DMS 273 (cell line): ENCODE measurements around the gene METTL23.
A peak's percentile ranks its signal among the peaks of the same experiment; 100 is the strongest.
"Not testable (repeated sequence)": the region's sequence is repeated elsewhere in the genome, so short reads cannot be mapped to it uniquely, and the experiment has no call there.

Source experiments
- DNase-seq: peaks from one replicate; lab custom pipeline; 2025; ENCODE audit not compliant: unreplicated experiment; lab: John Stamatoyannopoulos, UW

The METTL23 gene

GRCh38 chr17:76695059-76695831 is 31.4 kb upstream of the METTL23 start:
- no peak for DNase-seq

- DNase-seq = no peak
Measured at GRCh38 chr17:76696763-76697701, 29.6 kb upstream of the METTL23 start.

GRCh38 chr17:76697702-76698465 is 28.8 kb upstream of the METTL23 start:
- DNase-seq = peak; percentile 55

GRCh38 chr17:76698466-76698977 is 28.1 kb upstream of the METTL23 start:
- DNase-seq = not testable (repeated sequence)

GRCh38 chr17:76700270-76700616 is 26.4 kb upstream of the METTL23 start:
- DNase-seq = no peak

- DNase-seq = peak; percentile 43
Measured at GRCh38 chr17:76700617-76701470, 25.8 kb upstream of the METTL23 start.

GRCh38 chr17:76701471-76701967 is 25.1 kb upstream of the METTL23 start:
- DNase-seq = no peak

GRCh38 chr17:76702076-76702475 is 24.6 kb upstream of the METTL23 start:
- DNase-seq = no peak

- no peak for DNase-seq
Measured at GRCh38 chr17:76702941-76703637, 23.6 kb upstream of the METTL23 start.

- DNase-seq = no peak
Measured at GRCh38 chr17:76704805-76705204, 21.8 kb upstream of the METTL23 start.

- DNase-seq = no peak
Measured at GRCh38 chr17:76706817-76707216, 19.8 kb upstream of the METTL23 start.

- DNase-seq = peak; percentile 41
Measured at GRCh38 chr17:76707985-76708807, 18.4 kb upstream of the METTL23 start.

GRCh38 chr17:76709077-76709950 is 17.3 kb upstream of the METTL23 start:
- no peak for DNase-seq

- peak; percentile 56 for DNase-seq
Measured at GRCh38 chr17:76709951-76710862, 16.4 kb upstream of the METTL23 start.

GRCh38 chr17:76710863-76711611 is 15.6 kb upstream of the METTL23 start, which contains the start of gene MXRA7:
Gene MXRA7 (minus strand): TSS chr17:76710965. CDS start chr17:76710946, 19 bp downstream.
- DNase-seq = peak; percentile 85

- not testable (repeated sequence) for DNase-seq
Measured at GRCh38 chr17:76712321-76712720, 14.3 kb upstream of the METTL23 start.
